HG02642 (cell line): Measurements from ENCODE around the gene IFIT3.
"Not testable (repeated sequence)": the region's sequence is repeated elsewhere in the genome, so short reads cannot be mapped to it uniquely, and the experiment has no call there.

ENCODE experiments used
- ATAC-seq: cut with Tn5 transposase; IDR thresholded peaks from one replicate; pipeline ENCODE4 v1.9.1; 2021; ENCODE audit warnings: mild to moderate bottlenecking; ENCODE audit not compliant: unreplicated experiment, poor library complexity

IFIT3 gene

DNA sequence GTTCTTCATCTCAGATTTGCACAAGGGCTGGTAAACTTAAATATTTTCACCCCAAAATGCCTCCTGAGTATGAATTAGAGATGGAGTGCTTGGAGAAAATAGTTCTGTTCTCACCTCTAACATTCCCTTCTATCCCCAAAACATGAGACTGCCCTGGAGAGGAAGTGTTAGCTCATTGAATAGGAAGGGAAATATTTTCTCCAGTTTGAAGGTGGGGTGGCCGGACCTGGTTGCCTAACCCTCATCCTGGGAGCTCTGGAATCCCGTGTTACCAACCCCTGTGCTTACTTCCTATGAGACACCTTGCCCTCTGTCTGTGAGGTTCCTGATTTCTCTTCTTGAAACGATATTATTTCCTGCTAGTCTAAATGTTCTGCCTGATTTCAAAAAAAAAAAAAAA is 25.2 kb upstream of the IFIT3 start:
- no peak for ATAC-seq

- no peak for ATAC-seq
These were observed 24.6 kb upstream of the IFIT3 start for GRCh38 chr10:89303161-89303560.

DNA sequence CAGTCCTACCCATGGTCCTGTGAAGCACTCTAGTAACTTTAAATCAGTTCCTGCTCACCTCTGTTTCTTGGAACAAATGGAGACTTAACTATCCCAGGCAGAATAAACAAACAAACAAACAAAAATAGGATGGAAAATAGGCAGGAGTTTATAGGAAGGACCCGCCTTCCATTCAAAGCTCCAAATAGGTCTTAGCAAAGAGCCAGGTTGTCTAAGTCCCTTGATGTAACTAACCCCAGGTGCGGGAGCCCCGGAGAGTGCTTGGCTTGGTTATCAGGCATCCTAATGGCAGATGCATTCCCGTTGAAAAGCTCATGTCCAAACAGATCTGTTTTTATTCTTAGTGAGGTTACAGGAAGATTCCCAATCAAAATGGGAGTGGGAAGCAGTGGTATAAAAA is 23.8 kb upstream of the IFIT3 start:
- no peak for ATAC-seq

GRCh38 chr10:89304446-89304845 is 23.4 kb upstream of the IFIT3 start:
- ATAC-seq, result no peak

DNA sequence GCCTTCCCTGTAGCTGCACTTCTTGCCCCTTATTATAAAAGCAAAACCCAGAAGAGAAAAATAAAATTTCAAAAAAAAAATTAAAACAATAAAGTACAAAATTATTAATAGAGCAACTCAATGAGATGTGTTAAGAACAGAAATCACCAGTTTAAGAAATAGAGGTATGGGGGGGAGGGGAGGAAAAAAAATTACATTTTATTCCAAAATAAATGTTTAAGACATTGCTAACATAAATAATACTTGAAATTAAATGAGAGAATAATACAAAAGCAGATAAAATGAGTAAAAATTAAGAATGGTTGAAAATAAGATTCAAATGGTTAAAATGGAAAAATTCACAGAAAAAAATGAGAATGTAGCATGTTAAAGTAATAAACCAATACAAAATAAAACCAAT is 22.9 kb upstream of the IFIT3 start:
- no peak for ATAC-seq

DNA sequence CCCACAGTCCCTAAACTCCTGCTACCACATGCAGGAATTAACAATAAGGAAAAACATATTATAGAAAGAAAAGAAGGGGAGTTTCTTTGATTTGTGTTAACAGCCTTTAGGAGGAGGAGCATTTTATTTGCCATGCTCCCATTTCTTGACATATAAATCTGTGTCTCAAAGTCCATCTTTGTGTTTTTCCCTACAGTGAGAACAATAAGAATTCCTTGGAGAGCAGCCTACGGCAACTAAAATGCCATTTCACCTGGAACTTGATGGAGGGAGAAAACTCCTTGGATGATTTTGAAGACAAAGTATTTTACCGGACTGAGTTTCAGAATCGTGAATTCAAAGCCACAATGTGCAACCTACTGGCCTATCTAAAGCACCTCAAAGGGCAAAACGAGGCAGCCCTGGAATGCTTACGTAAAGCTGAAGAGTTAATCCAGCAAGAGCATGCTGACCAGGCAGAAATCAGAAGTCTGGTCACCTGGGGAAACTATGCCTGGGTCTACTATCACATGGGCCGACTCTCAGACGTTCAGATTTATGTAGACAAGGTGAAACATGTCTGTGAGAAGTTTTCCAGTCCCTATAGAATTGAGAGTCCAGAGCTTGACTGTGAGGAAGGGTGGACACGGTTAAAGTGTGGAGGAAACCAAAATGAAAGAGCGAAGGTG is 21.9 kb upstream of the IFIT3 start:
- ATAC-seq, result no peak

DNA sequence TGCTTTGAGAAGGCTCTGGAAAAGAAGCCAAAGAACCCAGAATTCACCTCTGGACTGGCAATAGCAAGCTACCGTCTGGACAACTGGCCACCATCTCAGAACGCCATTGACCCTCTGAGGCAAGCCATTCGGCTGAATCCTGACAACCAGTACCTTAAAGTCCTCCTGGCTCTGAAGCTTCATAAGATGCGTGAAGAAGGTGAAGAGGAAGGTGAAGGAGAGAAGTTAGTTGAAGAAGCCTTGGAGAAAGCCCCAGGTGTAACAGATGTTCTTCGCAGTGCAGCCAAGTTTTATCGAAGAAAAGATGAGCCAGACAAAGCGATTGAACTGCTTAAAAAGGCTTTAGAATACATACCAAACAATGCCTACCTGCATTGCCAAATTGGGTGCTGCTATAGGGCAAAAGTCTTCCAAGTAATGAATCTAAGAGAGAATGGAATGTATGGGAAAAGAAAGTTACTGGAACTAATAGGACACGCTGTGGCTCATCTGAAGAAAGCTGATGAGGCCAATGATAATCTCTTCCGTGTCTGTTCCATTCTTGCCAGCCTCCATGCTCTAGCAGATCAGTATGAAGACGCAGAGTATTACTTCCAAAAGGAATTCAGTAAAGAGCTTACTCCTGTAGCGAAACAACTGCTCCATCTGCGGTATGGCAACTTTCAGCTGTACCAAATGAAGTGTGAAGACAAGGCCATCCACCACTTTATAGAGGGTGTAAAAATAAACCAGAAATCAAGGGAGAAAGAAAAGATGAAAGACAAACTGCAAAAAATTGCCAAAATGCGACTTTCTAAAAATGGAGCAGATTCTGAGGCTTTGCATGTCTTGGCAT is 21.1 kb upstream of the IFIT3 start:
- ATAC-seq, result no peak

DNA sequence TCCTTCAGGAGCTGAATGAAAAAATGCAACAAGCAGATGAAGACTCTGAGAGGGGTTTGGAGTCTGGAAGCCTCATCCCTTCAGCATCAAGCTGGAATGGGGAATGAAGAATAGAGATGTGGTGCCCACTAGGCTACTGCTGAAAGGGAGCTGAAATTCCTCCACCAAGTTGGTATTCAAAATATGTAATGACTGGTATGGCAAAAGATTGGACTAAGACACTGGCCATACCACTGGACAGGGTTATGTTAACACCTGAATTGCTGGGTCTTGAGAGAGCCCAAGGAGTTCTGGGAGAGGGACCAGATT is 20.6 kb upstream of the IFIT3 start:
- ATAC-seq, result no peak

DNA sequence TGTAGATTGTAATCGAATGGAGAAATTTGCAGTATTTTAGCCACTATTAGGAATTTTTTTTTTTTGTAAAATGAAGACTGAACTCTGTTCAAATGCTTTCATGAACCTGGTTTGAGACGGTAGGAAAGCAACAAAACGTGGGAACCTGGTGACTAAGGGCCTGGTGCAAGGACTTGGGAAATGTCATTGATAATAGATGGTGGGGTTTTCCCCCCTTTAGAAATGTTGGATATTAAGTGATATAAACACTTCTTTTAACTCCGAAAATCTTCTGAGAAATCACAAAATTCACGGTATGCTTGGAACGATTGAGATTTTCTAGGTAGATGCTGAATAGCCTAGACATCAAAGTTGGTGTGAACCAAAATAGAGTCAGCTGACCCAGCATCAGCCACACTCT is 19.5 kb upstream of the IFIT3 start:
- ATAC-seq, result no peak

DNA sequence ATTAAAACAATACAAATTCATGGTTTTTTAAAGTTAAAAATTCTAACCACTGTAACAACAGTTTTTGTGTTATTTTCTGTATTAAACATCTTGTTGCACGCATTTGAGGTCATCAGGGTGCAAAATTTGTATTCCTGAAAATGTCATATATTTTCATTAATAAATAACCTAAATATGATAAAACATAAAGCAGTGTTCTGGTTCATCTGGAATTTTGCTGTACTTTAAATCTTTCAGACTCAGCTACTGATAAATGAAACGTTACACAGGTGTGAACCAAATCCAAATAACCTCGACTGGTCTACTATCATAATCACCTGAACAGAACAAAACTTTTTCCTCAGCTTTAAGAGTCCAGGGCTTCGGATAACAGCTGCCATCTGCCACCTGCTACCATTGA is 19.1 kb upstream of the IFIT3 start:
- ATAC-seq, result no peak

DNA sequence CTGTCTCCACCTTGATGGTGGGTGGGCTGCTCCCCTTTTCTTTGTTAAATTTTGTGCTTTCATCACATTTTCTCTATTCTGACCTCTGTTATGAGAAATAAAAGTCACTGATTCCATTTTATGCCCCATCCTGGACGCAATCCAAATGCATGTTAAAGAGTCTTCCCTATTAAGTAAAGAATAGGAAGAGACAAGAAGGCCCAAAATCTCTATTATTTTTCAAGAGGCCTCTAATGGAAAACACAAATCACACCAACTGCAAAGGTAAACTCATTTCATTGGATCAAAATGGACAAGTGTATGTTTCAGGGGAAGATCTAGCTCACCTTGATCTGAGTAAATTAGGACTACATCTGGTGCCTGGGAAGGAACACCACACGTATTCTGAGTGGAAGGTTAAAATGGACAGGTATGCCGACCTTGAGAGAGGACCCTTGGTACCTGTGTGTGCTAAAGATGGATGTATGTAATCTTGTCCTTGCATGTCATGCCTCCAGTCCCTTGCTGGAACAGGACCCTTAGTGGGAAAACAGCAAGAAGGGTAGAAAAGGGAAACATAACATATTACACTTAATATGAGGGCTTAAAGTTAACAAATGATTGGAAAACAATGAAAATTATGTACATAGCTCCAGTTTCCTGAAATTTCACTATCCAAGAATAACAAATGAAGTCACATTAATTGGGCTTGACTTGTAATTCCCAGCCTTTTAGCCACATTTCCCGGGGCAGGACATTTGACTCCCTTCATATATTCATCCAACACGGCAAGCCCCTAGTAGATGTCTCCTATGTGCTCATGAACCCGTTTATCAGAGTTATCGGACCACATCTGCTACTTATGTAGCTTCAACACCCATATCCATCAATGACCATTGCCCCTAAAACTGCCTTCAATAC is 18.4 kb upstream of the IFIT3 start:
- ATAC-seq, result no peak

GRCh38 chr10:89310056-89310893 is 17.5 kb upstream of the IFIT3 start:
- no peak for ATAC-seq

DNA sequence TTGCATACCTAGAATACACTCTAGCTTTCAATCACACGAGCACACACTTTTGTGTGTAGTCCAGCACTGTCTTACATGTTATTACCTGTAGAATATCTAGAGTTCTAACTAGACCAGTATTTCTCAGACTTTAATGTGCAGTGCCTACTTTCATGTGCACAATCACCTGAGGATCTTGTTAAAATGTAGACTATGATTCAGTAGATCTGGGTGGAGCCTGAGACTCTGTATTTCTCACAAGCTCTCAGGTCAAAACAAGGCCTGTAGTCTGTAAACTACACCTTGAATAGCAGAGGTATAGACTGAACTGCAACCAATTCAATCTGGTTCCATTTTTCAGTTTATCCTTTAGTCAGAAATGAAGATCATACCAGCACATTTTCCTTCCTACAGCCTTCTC is 14.8 kb upstream of the IFIT3 start:
- no peak for ATAC-seq

DNA sequence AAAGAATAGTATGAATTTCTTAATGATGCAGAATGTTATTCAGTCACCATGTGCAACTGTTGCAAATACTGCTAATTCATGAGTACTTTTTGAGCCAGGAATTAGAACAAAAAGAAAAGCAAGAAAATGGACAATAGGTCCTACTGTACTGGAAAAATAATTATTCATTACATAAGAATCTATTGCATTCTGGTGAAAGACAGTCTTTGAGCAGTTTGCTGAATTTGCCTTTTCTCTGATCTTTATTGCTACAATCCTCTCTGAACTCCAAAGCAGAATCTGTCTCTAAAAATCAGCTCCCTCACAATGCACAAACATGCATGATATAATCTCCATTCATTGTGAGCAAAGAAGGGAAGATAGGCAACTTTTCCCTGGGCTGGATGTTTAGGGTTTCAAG is 13.1 kb upstream of the IFIT3 start:
- ATAC-seq, result no peak

GRCh38 chr10:89318047-89318446 is 9.8 kb upstream of the IFIT3 start:
- not testable (repeated sequence) for ATAC-seq

DNA sequence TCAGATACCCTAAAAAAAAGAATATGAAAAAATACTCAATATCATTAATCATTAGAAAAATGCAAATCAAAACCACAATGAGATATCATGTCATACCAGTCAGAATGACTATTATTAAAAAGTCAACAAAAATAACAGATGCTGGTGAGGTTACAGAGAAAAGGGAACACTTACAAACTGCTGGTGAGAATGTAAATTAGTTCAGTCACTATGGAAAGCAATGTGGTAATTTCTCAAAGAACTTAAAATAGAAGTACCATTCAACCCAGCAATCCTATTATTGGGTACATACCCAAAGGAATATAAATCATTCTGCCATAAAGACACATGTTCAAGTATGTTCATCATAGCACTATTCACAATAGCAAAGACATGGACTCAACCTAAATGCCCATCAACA is 2.7 kb upstream of the IFIT3 start:
- ATAC-seq, result not testable (repeated sequence)

DNA sequence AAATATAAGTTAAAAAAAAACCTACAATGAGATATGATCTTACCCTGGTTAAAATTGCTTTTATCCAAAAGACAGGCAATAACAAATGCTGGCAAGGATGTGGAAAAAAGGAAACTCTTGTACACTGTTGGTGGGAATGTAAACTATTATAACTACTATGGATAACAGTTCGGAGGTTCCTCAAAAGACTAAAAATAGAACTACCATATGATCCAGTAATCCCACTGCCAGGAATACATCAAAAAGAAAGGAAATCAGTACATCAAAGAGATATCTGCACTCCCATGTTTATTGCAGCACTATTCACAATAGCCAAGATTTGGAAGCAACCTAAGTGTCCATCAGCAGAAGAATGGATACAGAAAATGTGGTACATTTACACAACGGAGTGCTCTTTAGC is 1.9 kb upstream of the IFIT3 start:
- not testable (repeated sequence) for ATAC-seq

DNA sequence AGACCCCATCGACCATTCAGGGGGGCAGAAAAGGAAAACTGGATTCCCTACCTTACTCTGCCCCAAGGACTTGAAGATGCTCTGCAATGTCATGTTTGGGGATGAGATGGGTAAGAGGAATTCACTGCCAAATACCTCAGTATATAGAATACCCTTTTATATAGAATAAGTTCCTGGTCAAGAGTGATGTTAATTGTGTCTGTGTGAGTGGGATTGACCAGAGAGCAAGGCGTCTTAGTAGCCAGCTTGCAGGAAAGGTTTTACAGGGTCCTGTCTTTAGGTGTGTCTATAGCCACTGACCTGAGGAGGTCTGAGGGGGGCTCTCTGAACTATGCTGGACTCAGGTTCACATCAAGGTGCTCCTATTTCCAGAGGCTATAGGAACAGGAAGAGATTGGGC is 1.4 kb downstream of the IFIT3 start:
- ATAC-seq, result no peak

DNA sequence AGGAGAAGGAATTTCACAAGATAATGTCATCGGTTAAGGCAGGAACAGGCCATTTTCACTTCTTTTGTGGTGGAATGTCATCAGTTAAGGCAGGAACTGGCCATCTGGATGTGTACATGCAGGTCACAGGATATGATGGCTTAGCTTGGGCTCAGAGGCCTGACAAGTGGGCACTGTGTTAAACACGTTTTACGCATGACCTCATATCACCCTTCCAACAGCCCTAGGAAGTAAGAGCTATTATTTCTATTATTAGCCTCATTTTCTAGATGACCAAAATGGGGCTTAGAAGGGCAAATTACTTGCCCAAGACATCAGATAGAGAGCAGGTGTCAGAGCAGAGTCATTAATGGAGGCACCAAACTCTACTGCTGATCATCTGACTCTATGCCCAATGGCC is 2.2 kb downstream of the IFIT3 start:
- not testable (repeated sequence) for ATAC-seq

GRCh38 chr10:89330537-89331212 is 2.9 kb downstream of the IFIT3 start:
- ATAC-seq, result no peak
